ENCODE results near the gene FBL.

DNA sequence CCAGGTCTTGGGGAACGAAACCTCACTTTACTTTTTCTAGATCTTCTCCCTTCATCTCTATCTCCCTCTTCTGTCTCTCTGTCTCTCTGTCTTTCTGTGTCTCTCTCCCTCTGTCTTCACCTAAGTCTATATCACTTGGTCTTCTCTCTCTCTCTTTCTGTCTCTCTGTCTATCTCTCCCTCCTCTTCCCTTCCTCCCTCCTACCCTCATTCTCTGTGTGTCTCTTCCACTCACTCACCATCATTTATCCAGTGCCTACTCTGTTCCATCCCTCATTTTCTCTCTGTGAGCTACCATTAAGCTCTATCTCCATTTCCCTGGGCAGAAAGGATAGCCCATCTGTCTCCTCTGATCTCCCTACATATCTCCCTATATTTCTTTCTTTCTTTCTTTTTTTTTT lies 32.2 kb upstream of the FBL start:
- no peak for TF ChIP-seq TARDBP (IDR thresholded peaks at IDR 0.05)
- no peak for TF ChIP-seq NFRKB (IDR thresholded peaks at IDR 0.05)
- TF ChIP-seq L3MBTL2 (conservative IDR thresholded peaks at IDR 0.05) = no peak
- no peak for TF ChIP-seq ELF4 (IDR thresholded peaks at IDR 0.05)
- TF ChIP-seq FOXA1 (IDR thresholded peaks at IDR 0.05) = no peak
- no peak for TF ChIP-seq FOXK2 (IDR thresholded peaks at IDR 0.05)
- no peak for TF ChIP-seq ARNT (IDR thresholded peaks at IDR 0.05)
- no peak for TF ChIP-seq FOXM1 (IDR thresholded peaks at IDR 0.05; ENCODE audit: borderline replicate concordance)
- no peak for TF ChIP-seq CTBP1 (IDR thresholded peaks at IDR 0.05; ENCODE audit: borderline replicate concordance)

Measured in HEK293T (cell line).